Measurements from ENCODE around the gene CYP1B1.

CYP1B1 gene

DNA sequence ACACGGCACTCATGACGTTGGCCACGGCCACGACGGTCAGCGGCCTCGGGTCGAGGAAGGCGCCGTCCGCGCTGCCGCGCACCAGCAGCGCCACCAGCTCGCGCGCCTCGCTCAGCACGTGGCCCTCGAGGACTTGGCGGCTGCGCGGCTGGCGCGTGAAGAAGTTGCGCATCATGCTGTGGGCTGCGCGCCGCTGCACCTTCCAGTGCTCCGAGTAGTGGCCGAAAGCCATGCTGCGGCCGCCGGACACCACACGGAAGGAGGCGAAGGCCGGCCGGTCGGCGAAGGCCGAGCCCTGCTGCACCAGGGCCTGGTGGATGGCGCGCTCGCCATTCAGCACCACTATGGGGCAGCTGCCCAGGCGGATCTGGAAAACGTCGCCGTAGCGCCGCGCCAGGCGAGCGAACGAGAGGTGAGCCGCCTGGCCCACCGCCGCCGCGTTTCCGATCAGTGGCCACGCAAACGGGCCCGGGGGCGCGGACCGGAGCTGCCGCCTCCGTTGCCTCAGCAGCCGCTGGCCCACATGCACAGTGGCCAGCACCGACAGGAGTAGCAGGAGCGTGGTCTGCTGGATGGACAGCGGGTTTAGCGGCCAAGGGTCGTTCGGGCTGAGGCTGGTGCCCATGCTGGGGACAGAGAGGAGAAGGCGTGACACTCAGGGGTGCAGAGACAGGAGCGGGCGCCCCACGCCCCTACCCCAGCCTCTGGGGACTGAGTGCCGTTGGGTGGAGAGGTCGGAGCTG, 1.0 kb downstream of the CYP1B1 start:
- DNase-seq, result no peak

DNA sequence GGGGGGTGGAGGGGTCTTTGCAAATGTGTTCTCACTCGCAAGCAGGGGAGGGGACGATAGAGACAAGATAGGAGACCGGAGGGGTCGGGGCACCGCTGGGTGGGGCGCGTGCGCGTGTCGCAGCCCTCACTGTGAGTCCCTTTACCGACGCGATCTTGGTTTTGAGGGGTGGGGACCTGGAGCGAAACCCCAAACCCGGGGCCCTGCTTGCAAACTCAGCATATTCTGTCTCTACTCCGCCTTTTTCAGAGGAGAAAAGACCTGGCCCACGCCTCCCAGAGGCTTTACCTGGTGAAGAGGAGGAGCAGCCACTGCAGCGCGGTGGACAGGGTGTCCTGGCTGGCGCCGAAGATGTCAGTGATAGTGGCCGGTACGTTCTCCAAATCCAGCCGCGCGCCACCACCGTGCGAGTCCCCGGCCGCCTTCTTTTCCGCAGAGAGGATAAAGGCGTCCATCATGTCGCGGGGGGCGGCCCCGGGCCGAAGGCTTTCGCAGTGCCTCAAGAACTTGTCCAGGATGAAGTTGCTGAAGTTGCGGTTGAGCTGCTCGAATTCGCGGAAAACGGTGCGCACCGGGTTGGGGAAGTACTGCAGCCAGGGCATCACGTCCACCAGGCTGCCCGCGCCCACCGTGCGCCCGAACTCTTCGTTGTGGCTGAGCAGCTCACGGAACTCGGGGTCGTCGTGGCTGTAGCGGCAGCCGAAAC, 1.7 kb downstream of the CYP1B1 start:
- no peak for DNase-seq

DNA sequence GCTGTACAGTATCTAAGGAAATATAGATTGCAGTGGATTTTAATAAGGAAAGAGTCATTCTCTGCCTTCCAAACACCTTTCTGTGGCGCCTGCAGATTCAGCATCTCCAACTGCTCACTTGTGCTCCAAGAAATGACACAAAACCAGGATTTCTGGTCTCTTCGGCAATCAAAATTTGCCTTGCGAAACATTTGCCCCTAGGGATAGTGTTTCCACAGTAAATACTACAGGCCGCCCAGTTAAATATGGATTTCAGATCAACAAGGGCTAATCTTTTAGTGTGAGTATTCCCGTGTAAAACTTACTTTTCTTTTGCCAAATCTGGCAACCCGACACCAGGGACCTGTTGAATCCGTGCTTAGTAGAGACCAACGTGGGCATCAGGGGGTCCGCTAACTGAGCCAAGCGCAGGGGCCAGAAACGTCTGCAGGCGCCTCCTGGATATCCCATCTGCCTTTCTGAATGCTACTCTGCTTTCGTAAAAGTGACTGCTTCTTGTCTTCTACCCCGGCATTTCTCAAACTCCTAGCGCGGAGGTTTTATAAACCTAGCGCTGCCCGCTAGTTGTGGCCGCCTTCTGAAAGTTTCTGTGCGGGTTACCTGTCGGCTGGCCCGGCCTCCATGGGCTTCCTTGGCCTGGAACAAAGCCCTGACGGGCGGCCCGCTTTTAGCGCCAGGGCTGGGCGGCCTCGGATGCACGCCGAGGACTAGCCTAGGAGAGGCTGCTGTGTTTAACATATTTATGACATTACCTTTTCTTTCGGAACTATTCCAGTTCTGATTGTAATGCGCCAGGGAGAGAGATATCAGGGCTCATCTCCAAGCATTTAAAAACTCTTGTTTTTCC, 2.5 kb downstream of the CYP1B1 start:
- DNase-seq, result no peak

DNA sequence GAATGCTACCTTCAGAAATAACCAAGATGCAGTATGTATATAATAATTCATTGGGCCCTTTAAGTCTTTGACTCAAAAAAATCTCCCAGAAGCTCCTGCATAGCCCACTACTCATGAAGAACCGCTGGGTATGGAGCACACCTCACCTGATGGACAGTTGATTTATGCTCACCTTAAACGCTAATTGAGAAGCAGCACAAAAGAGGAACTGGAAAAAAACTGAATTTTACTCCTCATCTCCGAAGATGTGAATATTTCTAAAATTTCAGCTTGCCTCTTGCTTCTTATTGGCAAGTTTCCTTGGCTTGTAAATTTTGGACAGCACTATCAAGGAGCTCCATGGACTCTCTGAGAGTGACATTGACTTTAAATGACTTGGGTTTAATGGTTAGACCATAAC, 5.5 kb downstream of the CYP1B1 start:
- DNase-seq, result no peak

DNA sequence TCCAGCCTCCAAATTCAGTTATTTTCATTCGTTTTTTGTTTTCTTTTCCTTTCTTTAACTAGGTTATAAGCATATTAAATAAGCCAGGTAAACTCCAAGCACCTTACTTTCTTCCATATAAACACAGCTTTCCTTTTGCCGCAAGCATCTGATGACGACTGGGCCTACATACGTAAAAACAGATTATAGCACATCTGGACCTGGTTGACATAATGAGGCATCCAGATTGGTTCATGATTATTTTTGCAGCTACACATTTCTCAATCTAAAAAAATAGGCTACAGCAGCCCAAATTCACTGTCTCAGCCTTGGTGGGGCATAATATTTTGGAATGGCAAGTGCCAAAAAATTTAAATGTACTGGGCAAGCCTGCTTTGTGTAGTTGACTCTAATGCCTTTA, 7.7 kb downstream of the CYP1B1 start:
- no peak for DNase-seq

DNA sequence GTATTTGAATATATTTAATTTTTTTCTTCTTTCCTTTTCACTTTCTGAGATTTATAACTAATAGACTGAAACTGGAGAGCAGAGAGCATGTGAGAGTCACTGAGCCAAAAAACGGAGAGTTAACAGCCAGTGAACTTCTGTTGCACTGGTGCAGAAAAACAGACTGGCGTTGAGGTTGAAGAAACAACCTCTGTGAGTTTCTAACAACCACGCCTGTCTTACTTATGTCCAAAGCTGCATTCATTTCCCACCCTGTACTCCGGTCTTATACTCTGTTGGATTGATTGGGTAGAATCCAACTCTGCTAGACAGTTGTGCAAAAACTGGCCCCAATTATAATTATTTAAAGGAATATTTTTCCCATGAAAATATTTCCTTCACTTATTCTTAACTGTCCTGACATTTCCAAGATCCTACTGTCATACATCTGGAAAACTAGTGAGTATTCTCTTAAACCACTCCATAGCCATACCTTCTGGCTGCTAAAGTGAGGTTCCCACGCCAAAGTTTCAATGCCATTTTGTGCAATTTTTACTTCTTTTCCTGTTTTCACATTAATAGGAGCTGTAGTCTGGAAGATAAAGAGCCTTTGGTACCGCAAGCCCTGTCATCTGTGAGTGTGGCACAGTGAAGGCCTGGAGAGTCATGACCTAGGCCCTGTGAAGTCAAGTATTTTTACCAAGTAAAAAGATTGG, 9.4 kb downstream of the CYP1B1 start:
- no peak for DNase-seq

DNA sequence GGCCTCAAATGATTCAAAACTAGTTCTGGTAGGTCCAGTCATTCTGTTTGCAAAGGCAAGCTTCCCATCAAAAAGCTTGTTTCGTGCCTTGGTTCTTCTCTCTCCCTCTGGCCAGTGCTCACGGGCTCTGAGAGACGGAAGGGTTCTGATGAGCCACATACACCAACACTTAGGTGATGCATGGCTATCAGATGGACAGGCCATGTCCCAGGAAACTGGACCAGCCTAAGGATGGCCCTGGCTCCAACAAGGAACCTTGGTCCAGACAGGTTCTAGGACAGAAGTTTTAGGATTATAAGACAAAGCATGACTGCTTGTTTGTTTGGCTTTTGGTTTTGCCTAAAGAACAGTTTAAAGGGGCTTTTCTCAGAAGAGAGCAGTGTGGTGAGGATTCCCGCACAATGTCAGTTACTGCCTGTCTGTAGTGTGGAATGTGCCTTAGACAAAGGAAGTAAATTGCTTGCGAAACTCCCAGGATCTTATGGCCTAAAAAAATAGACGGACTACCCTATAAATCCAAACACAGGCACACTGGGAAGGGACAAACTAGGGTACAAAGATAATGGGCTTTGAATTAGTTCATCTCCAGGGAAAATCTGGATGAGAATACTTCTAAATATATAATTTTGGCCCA, 10.3 kb downstream of the CYP1B1 start:
- DNase-seq, result no peak

DNA sequence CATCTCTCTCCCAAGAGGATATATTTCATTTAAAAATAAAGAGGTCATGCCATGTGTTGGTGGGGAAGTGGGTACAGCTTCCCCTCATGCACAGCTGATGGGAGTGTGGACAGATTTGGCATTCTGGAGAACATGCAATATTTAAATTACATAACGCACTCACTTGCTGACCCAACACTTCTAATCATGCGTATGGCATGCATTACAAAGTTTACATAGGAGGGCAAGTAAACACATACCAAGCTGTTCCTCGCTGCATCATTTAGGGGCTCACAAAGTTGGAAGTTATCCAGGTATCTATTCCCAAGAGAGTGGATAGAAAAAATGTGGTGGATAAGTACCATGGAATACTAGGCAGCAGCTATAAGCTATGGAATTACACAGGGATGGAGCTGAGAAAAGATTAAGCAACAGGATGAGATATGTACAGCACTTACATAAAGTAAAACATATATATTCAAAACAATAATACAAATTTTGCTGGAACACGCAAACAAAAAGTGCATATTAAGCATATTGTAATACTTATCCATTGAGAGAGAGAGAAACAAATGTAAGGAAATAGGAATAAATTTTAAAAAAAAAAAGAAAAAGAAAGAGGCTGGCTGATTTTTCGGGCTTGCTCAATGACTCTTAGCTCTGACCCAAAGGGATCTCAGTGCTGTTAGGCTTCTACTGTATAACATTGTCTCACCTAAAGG, 11.0 kb downstream of the CYP1B1 start:
- DNase-seq, result no peak

DNA sequence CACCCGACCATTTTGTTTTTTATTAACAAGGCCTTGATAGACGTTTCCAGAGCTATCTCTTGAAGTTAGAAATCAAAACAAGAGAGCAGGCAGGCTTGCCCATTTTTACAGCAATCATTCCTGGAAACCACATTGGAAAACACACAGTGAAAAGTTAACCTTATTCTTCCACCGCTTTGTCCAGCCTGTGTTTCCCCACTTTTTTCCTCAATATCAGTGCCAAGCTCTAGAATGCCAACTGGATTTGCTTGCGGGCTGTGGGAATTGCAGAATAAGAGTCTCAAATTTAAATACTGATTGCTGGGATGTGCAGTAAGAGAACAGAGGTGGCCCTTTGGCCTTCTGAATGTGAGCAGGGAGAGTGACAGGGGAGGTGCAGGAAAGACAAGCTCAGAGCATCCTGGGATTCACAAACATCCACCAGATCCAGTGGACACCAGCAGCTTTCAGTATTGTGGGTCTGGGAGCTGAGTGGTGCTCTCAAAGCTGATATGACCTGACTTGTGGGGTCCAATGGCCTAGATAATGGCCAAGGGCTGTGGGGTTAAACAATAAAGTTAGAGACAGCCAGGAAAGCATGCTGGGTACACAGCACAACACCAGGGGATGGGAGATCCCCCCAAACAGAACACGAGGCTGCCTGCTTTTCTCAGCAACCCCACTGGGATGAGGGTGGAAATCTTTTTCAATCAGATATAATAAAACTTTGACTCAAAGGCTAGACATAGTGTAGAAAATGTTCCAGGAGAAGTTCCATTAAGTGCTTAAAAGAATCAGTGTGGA, 15.5 kb downstream of the CYP1B1 start:
- DNase-seq, result no peak

DNA sequence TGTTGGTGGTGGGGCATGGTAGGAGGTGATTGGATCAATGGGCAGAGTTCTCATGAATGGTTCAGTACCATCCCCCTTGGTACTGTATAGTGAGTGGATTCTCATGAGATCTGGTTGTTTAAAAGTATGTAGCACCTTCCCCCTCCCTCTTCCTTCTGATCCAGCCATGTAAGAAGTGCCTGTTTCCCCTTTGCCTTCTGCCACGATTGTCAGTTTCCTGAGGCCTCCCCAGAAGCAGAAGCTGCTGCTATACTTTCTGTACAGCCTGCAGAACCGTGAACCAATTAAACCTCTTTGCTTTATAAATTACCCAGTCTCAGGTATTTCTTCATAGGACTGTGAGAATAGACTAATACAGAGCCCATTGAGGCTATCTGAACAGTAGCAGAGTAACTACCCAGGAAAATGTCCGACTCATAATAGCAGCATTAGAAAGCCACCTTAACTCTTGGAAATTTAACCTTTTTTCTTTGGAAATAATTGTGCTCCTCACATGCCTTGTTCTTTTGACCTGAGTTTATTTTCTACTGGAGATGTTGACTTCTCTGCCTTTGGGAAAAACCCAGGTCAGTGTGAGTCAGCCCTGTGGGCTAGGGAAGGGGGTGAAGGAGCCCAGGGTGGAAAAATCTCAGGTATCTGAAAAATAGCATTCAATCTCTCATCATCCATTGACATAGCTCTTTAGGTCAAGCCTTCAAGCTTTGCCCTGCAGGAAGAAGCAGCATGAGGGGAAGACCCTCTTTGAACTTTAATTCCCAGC, 18.1 kb downstream of the CYP1B1 start:
- DNase-seq, result no peak

DNA sequence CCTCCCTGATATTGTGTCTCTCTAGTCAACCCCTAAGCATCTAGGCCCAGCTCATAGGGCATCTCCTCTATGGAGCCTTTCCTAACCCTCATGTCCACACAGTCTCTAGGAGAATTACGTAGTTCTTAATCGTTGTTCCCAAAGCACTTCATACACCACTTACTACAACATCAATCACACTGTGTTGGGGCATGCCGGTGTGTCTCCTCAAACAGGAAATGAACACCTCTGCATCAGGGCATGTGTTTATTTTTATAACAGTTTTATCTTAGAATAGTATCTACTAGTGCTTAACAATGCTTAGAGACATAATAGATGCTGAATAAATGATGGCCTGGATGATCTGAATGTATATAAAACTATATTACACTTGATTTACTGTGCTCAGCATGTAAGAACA, 19.7 kb downstream of the CYP1B1 start:
- no peak for DNase-seq

DNA sequence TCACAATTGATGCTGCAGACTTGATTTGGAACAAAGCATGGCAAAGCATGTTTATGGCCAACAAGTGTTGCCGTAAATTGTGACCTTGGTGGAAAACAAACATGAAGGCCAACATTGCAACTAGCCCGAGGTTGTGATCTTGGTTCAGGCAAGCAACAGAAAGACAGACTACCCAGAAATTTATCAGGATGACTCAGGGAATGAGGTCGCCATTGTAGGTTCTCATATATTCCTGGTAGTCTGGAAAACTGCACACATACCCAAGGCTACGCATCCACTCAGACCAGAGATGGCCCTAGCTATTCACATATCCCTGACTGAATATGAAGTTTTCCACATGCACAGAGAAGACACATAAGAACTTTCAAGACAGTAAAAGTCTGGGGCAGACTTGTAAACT, 30.1 kb downstream of the CYP1B1 start:
- no peak for DNase-seq

DNA sequence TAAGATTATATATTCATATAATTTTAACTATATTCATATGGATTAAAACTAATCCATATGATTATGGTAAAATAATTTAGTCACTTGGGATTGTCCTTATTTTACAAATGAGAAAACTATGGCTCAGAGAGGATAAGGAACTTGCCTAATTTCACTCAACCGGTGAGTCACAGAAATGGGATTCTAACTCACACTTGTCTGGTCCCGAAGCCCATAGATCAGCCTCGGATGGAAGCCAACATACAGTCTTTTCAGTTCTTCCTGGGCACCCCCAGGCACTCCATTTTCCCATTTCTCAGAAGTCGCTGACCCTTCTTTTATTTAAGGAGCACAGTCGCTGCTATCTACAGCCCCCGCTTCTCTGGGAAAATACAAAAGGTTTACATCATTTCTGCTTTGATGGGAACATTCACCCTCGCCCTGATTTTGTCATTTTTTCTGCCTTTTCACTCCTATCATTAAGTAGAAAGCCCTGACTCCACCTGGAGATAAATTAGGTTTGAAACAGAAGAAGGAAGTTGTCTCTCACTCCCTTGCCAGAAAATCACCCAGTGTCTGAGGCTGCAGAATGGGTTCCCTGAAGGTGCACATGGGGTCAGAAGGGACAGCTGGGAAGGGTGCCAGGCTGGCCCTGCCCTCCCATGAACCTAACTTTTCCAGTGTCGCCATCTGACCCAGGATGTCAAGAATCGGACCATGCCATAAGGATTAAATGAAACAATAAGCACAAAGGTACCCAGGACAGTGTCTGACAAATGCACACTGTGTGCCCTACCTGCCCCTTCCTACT, 36.6 kb downstream of the CYP1B1 start:
- DNase-seq, result no peak

DNA sequence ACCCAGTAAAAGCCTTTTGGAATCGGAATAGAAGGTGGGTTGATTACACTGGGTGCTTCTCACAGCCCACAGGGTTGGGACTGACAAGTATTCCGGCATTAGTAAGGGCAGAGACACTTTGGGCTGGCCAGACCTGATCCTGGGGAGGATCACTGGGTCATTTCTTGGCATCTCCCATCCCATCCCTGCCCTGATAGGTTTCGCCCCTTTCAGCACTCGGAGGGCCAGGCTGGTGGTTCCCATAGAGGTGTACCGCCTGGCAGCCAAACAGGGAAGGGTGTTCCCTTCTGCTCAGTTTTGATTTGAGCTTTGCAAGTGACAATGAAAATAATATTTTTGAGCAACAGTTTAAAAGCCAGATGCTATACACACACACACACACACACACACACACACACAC, 37.3 kb downstream of the CYP1B1 start:
- no peak for DNase-seq

DNA sequence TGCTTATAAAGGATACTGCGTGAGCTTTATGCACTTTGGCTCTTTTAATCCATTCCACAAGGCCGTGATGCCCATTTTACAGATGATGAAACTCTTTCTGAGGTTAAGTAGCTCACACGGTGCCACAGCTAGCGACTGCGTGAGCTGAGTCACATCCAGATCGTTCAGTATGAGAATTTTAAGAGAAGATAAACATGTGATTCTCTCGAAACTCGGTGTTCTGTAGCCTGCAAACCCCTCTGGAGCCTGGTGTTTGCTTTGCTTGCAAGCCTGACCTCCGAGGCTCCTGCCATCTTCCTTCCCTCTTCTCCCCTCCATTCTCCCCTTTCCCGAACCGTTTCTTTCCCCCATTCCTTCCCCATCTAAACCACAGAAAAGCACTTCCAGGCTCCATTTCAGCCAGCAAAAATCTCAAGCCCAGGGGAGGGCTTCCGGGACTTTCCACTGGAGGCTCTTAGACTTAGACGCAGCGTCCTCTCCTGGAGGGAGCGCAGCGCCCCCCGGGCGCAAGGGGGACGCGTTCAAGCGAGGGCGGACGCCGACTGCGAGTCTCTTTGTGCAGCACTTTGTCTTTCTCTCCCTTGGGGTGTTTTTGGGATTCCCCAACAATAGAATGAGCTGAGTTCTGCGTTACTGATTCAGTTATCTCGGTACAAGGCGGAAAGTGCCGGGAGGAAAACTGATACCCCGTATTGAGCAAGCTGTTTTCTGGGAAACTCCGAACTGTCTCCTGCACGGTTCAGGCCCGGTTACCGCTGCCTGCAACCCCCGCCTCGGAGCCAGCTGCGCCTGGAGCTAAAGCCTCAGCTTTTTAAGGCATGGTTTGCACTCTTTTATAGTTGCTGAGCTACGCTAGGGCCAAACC, 38.0 kb downstream of the CYP1B1 start:
- peak in 1 of 2 experiments; percentile 16 for DNase-seq

DNA sequence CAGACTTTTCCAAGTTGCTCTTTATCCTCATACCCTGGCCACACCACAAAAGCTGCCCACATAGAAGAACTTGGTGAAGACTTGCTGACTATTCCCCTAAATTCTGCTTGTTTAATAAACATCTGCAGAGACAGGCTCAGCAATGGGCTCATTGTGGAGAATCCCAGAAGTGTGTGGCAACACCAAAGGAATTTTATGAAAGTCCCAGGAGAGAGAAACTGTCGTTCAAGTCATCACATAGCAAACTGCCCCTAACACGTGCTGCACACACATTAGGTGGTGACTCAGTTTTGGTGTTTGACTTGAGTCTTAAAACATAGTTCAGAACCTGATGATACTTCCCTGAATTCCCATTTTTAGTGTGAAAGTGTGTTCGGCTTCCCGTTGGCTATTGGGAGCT, 38.6 kb downstream of the CYP1B1 start:
- no peak for DNase-seq

DNA sequence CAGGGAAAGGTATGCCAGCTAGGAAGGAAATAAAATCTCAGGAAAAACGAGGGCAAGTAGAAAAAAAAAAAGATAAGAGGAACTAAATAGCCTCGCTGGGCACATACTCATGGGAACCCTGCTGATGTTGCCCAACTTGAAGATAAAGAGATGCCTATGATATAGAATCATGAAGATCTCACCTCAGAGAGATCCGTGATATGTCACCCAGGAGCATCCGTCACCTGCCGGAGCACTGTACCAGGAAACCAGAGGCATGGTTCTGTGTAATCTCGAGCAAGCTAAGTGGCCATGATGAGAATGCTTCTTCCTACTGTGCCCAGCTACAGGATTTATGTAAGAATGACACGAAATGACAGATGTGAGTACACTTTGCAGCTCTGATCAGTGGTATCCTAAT, 40.0 kb downstream of the CYP1B1 start:
- no peak for DNase-seq

DNA sequence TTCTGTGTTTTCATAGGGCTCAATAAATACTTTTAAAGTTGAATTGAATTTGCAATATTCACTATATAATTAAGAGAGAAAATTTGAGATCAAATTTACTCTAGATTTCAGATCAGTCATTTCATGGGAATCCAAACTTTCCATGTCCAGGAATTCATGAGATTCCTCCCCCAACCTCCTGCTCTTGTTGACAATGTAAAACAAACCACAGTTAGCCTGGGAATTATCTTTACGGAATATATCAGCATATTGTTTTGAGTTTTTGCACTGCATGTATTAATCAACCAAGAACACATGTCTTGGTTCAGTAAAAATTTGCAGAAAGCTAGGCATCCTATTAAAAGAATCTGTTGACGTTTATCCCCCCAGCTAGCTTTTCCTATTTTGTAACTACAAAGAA, 42.3 kb downstream of the CYP1B1 start:
- DNase-seq, result no peak

DNA sequence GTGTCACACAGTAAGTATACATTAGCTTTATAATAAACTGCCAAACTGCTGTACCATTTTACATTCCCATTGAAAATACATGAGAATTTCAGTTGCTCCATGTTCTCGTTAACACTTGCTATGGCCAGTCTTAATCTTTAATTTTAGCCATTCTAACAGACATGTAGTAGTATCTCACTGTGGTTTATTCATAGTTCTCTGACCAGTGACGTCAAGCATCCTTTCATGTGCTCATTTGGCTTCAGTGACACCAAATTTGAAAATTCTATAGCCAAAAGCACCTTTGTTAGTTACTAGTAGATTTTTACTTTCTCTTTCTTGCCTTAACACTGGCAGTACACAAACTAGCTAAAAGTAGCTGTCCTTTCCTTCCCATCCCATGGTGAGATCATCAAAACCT, 43.0 kb downstream of the CYP1B1 start:
- no peak for DNase-seq
